Medulla oblongata (tissue), 1 donor: ENCODE data around the gene TP73.

Source experiments
- DNase-seq: peaks from one replicate; pipeline ENCODE4 v3.0.0-alpha.2; 2015; ENCODE audit errors: extremely low spot score

TP73 gene

DNA sequence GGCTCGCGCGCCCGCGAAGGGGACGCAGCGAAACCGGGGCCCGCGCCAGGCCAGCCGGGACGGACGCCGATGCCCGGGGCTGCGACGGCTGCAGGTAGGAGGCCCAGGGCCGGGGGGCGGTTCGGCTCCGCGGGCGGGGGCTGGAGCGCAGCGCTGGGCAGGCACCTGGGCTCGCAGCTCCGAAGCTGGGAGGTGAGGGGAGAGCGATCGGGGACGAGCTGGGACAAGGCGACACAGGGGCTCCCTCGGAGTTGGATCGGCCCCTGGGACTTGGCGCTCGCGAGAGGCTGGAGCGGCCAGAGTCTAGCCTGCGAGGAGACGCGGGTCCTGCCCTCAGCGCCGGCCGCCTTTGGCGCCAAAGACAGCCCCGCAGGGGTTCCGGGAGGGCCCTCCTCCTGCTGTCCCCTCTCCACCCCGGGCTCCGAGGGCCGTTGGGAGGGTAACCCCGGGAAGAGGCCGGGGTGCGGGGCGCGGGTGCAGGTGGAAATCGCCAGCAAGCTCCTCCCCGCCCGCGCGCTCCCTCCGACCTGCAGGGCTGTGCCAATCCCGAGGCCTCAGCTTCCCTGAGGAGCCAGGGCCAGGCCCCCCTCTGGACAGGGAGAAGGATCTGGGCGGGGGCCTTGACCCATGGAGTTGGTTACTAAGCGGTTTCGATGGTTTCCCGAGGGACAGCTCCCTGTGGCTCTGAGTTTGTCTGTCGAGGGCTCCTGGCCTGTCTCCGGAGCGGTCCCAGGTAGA is 401 bp downstream of the TP73 start:
- no peak for DNase-seq

DNA sequence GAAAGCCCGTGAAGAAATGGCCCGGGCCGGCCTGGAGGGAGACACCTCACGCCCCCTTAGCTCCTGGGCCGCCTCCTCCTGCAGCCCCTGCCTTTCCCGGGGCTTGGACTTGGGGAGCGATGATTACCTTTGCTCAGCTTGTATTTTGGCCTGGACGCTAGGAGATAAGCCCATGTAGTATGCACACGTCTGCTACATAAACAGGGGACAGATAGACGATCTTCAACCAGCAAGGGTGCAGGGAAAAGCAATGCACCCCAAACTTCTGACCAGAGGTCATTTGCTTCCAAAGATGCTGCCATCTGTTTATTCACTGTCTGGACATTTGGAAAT is 936 bp downstream of the TP73 start:
- DNase-seq: no peak

DNA sequence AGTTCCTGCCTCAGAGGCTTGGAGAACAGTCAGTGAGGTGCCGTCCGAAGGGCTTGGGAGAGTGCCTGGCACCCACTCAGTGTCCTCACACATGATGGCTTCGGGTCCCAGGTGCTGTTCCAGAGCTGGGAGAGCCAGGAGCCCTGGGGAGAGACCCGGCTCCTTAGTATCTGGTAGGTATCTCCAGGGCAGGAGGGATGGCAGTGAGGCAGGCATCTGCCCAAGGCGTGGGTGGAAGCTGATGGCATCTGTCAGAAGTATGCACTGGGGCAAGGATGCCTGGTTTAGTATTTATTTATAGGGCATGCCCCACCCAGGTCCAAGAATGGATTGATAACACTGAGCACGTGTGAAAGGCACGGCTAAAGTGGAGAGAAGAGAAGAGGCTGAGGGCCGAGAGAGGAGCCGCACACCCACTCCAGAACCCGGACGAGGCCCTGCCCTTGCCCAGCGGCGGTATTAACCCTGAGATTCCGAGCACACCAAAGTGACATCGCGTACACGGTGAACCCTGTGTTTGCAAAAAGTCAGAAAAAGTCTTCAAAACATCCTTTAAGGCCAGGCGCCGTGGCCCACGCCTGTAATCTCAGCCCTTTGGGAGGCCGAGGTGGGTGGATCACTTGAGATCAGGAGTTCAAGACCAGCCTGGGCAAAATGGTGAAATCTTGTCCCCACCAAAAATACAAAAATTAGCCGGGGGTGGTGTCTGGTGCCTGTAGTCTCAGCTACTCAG is 2.4 kb downstream of the TP73 start:
- no peak for DNase-seq

DNA sequence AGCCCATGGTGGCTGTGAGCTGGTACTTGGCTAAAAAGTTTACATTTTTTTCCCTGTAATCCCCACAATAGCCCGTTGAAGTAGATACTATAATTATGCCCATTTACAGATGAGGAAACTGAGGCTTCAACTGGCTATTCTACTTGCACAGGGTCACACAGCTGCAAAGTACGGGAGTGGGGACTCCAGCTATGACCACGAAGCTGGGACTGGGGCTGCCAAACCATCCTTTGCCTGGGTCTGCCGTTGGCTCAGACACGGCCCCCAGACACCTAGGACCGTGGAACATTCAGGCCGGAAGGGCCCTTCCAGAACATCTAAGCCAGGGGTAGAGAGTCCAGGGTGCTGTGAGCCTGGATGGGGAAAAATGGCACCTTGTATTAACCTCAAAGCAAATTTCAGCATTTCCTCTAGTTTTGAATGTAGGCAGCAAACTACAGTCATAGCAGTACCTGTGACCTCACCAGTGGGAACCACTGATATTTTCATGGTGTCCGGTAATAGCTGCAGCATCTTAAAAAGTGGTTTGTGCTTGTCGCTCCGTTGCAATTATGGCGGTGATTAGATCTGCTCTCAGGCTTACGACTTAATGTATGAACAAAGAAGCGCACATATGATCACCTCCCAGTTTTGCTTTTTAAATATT is 4.3 kb downstream of the TP73 start:
- no peak for DNase-seq

DNA sequence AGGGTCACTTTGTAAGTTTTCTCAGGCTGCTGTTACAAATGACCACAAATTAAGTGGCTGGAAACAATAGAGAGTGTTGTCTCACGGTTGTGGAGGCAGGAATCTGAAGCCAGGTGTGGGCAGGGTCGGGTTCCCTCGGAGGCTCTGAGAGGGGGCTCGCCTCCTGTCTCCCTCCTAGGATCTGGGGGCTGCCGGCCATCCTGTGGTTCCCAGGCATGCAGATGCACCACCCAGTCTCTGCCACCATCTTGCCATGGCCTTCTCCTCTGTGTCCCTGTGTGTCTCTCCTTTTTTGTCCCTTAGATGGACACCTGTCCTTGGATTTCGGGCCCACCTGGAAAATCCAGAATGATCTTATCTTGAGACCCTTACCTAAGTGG is 4.8 kb downstream of the TP73 start:
- no peak for DNase-seq

DNA sequence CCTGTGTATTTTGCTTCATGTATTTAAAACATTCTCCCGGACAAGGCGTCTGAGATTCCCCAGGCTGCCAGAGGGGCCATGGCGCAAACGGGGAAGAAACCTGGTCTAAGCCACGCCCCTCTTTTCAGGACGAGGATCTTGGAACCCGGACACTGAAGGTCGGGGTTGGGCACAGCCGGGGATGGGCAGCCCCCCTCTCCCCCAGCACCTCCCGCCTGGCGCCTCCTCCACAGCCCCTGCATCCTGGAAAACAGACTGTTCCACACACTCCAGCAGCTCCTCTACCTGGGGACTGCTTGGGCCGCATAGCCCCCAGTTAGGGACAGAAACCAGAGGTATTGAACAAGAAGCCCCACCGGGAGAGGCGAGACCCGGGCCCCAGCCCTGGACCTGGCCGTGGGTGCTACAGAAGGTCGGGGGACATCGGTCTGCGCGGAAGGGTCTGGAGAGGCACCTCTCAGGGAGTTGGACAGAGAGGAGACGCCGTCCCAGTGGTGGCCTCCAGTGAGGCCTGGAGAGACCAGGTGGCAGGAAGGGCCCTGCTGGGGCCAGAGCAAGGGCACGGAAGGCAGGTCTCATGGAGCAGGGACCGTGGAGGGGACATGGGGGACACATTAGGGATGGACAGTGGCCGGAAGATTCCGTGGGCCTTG is 5.4 kb downstream of the TP73 start:
- no peak for DNase-seq

DNA sequence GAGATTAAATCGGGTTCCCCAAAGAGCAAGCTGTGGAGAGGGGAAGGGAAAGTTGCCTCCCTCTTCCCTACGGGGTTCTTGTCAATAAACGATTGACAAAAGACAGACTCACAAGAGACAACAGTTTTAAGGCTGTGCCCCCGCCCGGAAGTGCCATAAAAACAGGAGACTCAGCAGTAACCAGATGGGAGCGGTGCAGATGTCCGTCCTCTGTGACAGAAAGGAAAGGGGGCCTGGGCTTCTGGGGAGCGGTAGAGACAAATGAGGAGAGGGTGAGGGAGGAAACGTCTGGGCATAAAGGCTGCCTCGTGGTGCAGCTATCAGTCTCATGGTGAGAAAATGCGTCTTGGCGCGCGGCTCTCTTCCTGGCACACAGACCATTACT is 5.9 kb downstream of the TP73 start:
- no peak for DNase-seq

DNA sequence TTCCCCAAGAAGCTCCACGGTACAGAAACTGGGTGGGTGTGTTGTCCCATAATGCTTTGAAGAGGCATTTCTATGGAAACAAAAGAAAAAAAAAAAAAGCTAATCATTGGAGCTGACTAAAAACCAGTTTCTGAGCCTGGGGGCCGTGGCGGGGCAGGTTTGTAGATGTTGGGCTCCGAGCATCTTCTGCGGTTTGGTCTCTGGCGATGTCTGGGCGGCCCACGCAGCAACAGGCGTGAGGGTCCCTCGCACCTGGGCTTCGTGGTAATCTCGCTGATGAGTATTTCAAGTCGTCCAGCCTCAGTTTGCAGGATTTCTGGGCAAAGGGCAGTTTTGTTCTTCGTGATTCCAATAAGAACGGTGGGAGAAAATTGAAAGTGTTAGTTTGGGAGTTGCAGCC is 6.8 kb downstream of the TP73 start:
- DNase-seq: no peak

DNA sequence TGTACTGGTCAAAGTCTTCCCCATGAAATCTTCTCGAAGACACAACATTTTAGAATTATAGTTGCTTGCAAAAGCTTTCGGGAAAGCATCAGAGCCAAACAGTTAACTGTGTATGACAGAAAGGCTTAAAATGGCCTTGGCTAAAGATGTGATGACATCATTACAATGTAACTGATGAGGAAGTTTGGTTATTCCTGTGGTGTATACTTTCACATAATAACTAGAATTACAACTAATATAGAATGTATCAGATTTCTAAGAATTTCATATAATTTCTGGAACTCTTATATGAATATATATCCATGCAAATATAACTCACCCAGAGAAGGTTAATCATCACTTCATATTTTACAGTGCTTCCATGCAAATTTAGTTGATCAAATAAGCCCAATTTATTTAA is 8.4 kb downstream of the TP73 start:
- no peak for DNase-seq

DNA sequence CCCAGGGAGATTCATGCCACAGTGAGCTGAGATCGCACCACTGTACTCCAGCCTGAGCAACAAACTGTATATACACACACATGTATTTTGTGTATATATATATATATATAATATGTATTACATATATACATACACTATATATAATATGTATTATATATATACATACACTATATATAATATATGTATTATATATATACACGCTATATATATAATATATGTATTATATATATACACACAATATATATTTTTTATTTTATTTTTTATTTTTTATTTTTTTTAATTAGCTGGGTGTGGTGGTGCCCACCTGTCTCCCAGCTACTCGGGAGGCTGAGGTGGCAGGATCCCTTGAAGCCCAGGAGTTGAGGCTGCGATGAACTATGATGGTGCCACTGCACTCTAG is 9.3 kb downstream of the TP73 start:
- DNase-seq: no peak

DNA sequence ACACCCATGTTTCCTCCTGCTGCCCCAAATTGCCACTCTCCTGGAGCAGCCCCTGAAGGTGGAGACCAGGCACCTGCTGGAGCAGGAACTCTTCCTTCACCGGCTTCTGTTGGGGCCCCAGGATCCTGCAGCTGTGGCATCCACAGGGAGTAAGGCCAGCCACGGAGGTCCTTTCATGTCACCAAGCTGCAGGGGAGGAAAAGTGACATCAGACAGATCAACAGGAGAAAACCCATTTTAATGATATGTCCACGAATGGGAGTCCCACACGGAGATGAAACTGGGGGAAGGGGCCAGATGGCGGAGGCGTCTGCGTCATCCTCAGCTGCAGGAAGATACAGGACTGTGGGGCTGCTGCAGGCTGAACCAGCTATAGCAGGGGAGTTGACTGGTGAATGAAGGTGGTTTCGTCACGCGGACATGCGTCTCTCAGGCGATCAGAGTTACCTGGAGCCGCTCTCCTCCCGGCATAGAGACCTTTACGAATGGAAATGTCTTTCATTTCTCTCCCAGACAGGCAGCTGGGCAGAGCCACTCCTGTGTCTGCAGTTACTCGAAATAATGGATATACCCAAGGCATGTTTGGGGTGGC is 9.9 kb downstream of the TP73 start:
- no peak for DNase-seq

DNA sequence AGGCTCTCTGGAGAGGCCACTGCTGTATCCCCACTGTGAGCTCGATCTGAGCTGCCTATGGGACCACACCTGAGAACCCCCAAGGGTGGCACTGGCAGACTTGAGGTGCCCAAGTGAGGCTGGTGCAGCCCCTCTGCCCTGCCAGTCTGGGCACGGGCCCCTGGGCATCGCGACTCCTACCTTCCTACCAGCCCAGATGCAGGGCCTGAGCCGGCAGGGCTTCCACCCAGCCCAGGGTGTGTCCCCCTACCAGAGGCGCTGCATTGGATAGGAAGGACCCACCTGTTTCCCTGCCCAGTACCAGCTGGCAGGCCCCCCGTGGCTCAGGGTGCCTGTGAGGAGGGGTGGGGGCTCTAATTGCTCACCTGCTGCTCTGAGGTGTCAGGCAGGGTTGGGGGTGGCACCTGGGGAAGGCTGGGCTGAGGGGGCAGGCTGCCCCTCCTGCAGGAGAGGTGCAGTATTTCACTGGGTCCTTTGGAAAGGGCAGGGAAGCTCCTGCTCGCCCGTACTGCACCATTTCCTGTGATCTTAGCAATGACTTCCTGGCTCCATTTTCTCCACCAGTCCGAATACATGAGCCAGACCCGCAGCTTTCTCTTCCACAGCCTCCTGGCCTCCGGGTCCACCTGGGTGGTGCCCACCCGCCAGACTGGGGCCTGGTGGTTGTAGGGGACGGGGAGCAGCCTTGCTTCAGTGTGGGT is 11.8 kb downstream of the TP73 start:
- DNase-seq: no peak

DNA sequence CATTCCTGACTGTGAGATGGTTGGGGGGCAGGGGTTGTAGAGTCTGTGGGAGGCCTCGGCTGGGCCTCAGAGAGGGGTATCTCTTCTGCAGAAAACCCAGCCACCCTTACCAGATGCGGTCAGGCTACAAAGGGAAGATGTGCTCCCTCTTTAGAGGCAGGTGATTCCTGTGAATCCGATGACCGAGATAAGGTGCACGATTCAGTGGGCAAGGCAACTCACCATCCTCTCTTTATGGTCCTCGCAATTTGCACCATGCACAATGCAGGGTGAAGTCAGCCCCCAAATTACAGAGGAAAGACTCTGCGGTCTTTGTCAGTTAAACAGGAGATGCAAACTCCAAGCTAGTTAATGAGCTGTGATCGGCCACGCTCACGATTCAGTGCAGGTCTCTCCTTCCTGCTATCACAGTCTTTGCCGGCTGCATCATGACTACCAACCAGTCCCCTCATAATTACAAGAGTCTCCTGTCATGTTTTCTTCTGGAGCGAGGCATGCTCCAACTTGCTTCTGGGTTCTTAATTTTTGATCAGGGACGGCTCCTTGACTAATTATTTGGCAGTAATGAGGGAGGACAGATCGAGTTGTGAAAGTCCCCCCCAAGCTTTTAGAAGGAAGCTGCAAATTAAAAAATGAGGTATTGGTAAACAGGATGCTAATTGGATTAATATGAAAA is 12.5 kb downstream of the TP73 start:
- no peak for DNase-seq

DNA sequence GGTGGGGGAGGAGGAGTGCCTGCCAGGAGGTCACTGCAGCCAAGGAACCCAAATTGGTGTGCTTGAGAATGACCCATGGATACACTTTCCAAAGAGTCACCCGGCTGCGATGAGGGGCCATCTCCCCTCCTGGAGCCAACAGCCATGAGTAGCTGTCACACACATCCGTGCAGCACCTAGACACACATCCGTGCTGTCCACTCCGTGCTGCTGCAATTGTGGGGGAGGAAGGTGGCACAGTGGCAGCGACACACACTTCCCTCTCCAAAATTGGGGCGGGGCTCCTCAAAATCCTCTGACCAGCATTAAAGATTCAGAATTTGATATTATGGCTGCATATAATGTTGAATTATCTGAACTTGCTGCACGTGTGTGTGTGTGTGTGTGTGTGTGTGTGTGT is 15.8 kb downstream of the TP73 start:
- no peak for DNase-seq

DNA sequence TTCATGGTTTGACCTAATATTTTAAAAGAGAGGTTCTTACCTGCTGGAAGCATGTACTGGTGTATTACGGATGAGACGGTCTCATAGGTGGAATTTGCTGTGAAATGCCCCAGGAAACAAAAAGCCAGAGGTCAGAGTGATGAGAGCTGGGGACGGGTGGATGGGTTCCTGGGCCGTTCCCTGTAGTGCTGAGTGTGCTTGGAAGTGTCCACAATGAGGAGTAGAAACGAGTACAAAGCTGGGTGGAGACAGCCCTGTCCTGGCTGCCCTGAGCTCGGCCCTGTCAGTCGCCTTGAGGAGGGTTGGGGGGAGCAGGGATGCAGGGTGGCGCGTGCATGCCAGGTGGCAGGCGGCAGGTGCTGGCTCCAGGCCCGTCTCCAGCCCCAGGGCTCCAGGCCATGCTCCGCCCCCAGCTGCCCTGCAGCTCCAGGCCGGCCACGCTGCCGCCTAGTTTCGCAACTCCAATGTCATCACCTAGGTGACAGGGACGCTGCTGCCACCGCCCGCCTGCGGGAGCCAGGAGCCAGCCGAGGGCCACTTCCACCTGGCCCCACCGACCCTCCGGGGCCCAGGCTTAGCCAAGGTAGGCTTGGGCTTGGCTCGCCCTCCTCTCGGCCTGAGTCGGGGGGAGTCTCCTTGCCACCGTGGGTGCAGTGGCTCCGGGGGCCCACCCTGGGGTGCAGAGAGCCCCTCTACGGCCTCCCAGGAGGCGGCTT is 16.4 kb downstream of the TP73 start:
- DNase-seq: peak; percentile 36

DNA sequence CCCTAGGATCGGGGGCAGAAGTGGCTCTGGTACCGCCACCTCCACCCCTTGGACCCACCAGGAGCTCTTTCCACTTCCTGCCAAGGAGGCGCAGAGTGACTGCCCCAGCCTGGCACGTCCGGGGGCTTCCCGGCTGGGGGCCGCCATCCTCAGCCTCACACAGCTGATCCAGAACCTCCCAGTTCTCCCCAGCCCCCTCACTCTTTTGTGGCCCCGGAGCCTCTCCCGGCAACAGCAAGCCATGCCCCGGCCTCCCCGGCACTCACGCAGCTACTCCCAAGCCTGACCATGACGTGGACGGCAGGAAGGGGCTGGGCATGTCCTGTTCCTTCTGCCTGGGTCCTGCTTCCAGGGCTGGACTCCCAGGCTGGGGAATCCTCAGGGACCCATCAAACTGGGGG is 17.1 kb downstream of the TP73 start:
- no peak for DNase-seq

DNA sequence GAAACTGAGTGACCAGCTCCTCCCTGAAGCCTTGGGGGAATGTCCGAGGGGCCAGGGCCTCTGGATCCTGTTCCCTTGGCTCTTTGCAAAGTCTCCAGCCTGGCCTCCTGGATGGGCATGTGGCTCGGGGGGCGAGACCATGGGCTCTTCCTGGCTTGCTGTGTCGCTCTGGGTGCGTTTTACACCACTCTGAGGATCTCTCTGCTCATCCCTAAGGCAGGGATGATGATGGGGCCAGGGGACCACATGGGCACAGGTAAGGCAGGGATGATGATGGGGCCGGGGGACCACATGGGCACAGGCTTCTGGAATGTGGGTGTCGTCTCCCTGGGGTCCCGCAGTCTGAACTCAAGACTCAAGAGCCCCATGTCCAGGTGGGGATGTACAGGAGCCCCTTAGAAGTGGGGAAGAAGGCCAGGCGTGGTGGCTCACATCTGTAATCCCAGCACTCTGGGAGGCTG is 17.7 kb downstream of the TP73 start:
- DNase-seq: no peak

DNA sequence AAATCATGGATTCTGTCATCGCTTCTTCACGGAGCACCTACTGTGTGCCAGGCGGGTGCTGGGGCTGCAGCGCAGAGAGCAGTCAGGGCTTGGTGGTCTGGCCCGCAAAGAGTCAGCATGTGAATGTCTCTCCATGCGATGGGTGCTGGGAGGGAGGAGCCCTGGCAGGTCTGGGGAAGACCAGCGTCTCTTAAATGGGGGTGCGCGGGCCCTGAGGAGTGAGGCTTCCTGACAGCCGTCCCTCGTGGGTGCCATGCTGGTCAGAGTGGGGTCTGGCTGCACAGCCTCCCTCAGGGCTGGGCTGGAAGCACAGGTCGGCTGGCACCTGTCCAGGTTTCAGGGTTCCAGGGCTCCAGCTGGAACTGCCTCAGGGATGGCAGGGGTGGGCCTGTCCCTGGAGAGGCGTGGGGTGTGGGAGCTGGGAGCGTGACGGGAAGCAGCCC is 18.5 kb downstream of the TP73 start:
- DNase-seq: no peak

DNA sequence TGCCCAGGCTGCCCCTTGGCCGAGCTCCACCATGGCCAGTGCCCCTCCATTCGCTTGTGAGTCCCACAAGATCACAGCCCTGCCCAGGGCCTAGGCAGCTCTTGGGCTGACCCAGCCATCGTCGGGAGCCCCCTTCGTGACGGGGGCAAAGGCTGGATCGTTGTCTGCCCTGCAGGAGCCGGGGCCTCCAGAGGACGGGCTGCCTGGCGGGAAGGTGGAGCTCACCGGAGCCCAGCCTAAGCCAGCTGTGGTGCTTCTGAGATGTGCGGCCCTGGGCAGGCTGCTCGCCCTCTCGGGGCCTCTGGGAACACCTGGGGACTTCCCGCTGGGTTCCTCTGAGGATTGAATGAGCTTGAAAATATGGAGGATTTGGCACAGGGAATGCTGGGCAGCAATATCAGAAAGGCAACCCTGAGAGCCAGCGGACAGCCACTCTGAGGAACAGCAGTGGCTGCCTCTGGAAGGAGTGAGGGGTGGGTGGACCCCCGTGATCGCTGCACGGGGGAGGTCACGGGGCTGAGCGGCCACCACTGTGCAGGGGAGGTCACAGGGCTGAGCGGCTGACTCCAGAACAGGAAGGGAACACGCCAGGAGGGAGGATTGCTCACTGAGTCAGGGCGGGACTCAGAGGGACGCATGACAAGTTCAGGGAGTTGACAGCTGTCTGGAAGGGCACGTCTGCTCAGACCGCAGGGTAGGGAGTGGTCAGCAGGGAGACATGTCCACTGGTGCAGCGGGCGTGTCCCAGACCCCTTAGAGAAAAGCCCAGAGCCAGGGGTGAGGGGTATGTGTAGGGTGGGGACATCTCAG is 19.3 kb downstream of the TP73 start:
- no peak for DNase-seq
